ENCODE measurements around the gene JAKMIP1. TPM values are rescaled to one million over a fixed set of nuclear protein-coding genes. Genes with fewer than 3 reads are reported as not detected.

JAKMIP1 gene
- total and polyA plus RNA-seq, 2 of the 13 experiments (the other 11 are each of a cell fraction or from before 2014, with no cell fraction given) = not detected

- no peak overlapping the region for H3K4me3 ChIP-seq (replicated peaks in 1 of 3; ENCODE audit: insufficient read depth in 1 of 3, low read depth in 2 of 3, low read length in 3 of 3)
- no peak overlapping the region for H3K4me2 ChIP-seq (ENCODE audit: low read depth, low read length)
- no peak overlapping the region for H3K27ac ChIP-seq (ENCODE audit: extremely low read length, insufficient read depth, low read length)
- H4K20me1 ChIP-seq (ENCODE audit: insufficient read depth, low read length) = no peaks in the 10 kb centered on the region
- H2AFZ ChIP-seq (ENCODE audit: low read length) = no peak overlapping the region
- no TSS peak for BruUV-seq (replicated peaks)
- WGBS (ENCODE audit: low lambda C conversion rate) = 20% methylated on average over 16 of the region's 17 CpGs
- H3K4me1 ChIP-seq (ENCODE audit: insufficient read depth, low read length) = no peaks in the 10 kb centered on the region
- TF ChIP-seq FOXC1 (CRISPR knock-in tag; IDR thresholded peaks at IDR 0.05; ENCODE audit: borderline replicate concordance) (no peak), TGIF2 (CRISPR knock-in tag; IDR thresholded peaks at IDR 0.05) (no peak), KDM1A (CRISPR knock-in tag; IDR thresholded peaks at IDR 0.05) (no peak), ZNF414 (CRISPR knock-in tag; IDR thresholded peaks at IDR 0.05) (no peak), ZNF430 (CRISPR knock-in tag; IDR thresholded peaks at IDR 0.05) (no peak)
- ChIA-PET CTCF (ENCODE audit: low intra/inter-chr PET ratio, low total read pairs) (no interaction called here), POLR2A (no interaction called here)
- no peak for DNase-seq (ENCODE audit: low spot score)
- in situ Hi-C loops (cut with HindIII; ENCODE audit: extremely low pct_ligation_motif_present, low pct_unique_long_range_greater_than_20kb) (no loop called here), intact Hi-C loops (cut with micrococcal nuclease; ENCODE audit: unreplicated experiment) (no loop called here)
- H3K27me3 ChIP-seq (ENCODE audit: control insufficient read depth in 1 of 2, insufficient read depth in 2 of 2, low read length in 2 of 2) = peaks cover 7 to 36% of the 10 kb centered on the region in 2 experiments; a peak in 3 of 5 replicates
- no peaks in the 10 kb centered on the region for H3K36me3 ChIP-seq (replicated peaks in 1 of 2; ENCODE audit: control insufficient read depth in 1 of 2, insufficient read depth in 2 of 2, low read length in 2 of 2)
- no peaks in the 10 kb centered on the region for H3K9me3 ChIP-seq (ENCODE audit: low read length)
- no peak overlapping the region for H3K9ac ChIP-seq (ENCODE audit: insufficient read depth, low read depth, low read length)
- H3K79me2 ChIP-seq (ENCODE audit: insufficient read depth, low read length) = no peaks in the 10 kb centered on the region
- no peak for FAIRE-seq
- ATAC-seq = no peak
Observed at GRCh38 chr4:6050551-6050950, 149.8 kb downstream of the JAKMIP1 start.

DNA sequence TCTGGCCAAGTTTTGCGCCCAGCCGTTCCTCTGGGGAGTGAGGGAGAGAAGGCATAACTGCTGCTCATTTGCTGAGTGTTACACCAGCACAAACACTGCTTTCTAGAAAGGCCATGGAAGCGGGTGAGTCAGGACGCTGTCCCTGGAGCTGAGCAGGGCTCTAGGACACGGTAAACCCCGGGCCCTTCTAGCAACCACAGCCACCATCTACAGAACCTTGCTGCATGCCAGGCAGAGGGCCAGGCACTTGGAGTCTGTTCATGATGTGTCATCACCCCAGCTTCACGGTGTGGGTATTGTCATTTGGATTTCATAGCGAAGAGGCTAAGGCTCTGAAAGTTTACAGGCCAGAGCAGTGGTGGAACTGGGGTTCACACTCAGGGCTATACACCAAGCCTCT is 150.4 kb downstream of the JAKMIP1 start:
- H3K4me1 ChIP-seq (ENCODE audit: insufficient read depth, low read length) = no peaks in the 10 kb centered on the region
- H3K36me3 ChIP-seq (replicated peaks in 1 of 2; ENCODE audit: control insufficient read depth in 1 of 2, insufficient read depth in 2 of 2, low read length in 2 of 2) = no peaks in the 10 kb centered on the region
- H3K9me3 ChIP-seq (ENCODE audit: low read length) = no peaks in the 10 kb centered on the region
- BruUV-seq (replicated peaks) = no TSS peak
- no peaks in the 10 kb centered on the region for H3K79me2 ChIP-seq (ENCODE audit: insufficient read depth, low read length)
- TF ChIP-seq ZNF570 (CRISPR knock-in tag; IDR thresholded peaks at IDR 0.05; ENCODE audit: borderline replicate concordance) (no peak), SIN3B (IDR thresholded peaks at IDR 0.05; ENCODE audit: low read length) (no peak), ZNF607 (CRISPR knock-in tag; IDR thresholded peaks at IDR 0.05; ENCODE audit: borderline replicate concordance) (no peak), ONECUT2 (CRISPR knock-in tag; IDR thresholded peaks at IDR 0.05) (no peak), ZC3H4 (CRISPR knock-in tag; IDR thresholded peaks at IDR 0.05; ENCODE audit: borderline replicate concordance) (no peak), MTF1 (CRISPR knock-in tag; IDR thresholded peaks at IDR 0.05) (no peak), IKZF5 (CRISPR knock-in tag; IDR thresholded peaks at IDR 0.05) (no peak), ZNF333 (CRISPR knock-in tag; IDR thresholded peaks at IDR 0.05; ENCODE audit: borderline replicate concordance) (no peak), KAT7 (CRISPR knock-in tag; IDR thresholded peaks at IDR 0.05; ENCODE audit: borderline replicate concordance) (no peak), FOXK2 (IDR thresholded peaks at IDR 0.05) (no peak), ZMYM4 (CRISPR knock-in tag; IDR thresholded peaks at IDR 0.05) (no peak)
- TF ChIP-seq, protein P1, sequence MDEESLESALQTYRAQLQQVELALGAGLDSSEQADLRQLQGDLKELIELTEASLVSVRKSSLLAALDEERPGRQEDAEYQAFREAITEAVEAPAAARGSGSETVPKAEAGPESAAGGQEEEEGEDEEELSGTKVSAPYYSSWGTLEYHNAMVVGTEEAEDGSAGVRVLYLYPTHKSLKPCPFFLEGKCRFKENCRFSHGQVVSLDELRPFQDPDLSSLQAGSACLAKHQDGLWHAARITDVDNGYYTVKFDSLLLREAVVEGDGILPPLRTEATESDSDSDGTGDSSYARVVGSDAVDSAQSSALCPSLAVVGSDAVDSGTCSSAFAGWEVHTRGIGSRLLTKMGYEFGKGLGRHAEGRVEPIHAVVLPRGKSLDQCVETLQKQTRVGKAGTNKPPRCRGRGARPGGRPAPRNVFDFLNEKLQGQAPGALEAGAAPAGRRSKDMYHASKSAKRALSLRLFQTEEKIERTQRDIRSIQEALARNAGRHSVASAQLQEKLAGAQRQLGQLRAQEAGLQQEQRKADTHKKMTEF (CRISPR knock-in tag; IDR thresholded peaks at IDR 0.05) = no peak
- H3K27ac ChIP-seq (ENCODE audit: extremely low read length, insufficient read depth, low read length) = no peak overlapping the region
- H3K4me2 ChIP-seq (ENCODE audit: low read depth, low read length) = no peak overlapping the region
- ChIA-PET CTCF (ENCODE audit: low intra/inter-chr PET ratio, low total read pairs) (no interaction called here), POLR2A (no interaction called here)
- no peak overlapping the region for H3K9ac ChIP-seq (ENCODE audit: insufficient read depth, low read depth, low read length)
- H4K20me1 ChIP-seq (ENCODE audit: insufficient read depth, low read length) = no peaks in the 10 kb centered on the region
- DNase-seq (ENCODE audit: low spot score) (no peak), FAIRE-seq (no peak), ATAC-seq (no peak)
- 35% methylated on average over 8 of the region's 8 CpGs for WGBS (ENCODE audit: low lambda C conversion rate)
- H3K27me3 ChIP-seq (ENCODE audit: control insufficient read depth in 1 of 2, insufficient read depth in 2 of 2, low read length in 2 of 2) = peaks cover 10 to 36% of the 10 kb centered on the region in 2 experiments; a peak in 3 of 5 replicates
- in situ Hi-C loops (cut with HindIII; ENCODE audit: extremely low pct_ligation_motif_present, low pct_unique_long_range_greater_than_20kb) = no loop called here
- intact Hi-C loops (cut with micrococcal nuclease; ENCODE audit: unreplicated experiment) = no loop called here
- no peak overlapping the region for H2AFZ ChIP-seq (ENCODE audit: low read length)
- H3K4me3 ChIP-seq (replicated peaks in 1 of 3; ENCODE audit: insufficient read depth in 1 of 3, low read depth in 2 of 3, low read length in 3 of 3) = no peak overlapping the region
